SHP77 treated with DMSO at 0.1 percent for 48 hours (cell line): ENCODE data around the gene ENTPD5.
A peak's percentile ranks its signal among the peaks of the same experiment; 100 is the strongest.

ENCODE experiments used
- DNase-seq: peaks from one replicate; lab custom pipeline; 2025; lab: John Stamatoyannopoulos, UW

Gene ENTPD5, protein sequence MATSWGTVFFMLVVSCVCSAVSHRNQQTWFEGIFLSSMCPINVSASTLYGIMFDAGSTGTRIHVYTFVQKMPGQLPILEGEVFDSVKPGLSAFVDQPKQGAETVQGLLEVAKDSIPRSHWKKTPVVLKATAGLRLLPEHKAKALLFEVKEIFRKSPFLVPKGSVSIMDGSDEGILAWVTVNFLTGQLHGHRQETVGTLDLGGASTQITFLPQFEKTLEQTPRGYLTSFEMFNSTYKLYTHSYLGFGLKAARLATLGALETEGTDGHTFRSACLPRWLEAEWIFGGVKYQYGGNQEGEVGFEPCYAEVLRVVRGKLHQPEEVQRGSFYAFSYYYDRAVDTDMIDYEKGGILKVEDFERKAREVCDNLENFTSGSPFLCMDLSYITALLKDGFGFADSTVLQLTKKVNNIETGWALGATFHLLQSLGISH

DNA sequence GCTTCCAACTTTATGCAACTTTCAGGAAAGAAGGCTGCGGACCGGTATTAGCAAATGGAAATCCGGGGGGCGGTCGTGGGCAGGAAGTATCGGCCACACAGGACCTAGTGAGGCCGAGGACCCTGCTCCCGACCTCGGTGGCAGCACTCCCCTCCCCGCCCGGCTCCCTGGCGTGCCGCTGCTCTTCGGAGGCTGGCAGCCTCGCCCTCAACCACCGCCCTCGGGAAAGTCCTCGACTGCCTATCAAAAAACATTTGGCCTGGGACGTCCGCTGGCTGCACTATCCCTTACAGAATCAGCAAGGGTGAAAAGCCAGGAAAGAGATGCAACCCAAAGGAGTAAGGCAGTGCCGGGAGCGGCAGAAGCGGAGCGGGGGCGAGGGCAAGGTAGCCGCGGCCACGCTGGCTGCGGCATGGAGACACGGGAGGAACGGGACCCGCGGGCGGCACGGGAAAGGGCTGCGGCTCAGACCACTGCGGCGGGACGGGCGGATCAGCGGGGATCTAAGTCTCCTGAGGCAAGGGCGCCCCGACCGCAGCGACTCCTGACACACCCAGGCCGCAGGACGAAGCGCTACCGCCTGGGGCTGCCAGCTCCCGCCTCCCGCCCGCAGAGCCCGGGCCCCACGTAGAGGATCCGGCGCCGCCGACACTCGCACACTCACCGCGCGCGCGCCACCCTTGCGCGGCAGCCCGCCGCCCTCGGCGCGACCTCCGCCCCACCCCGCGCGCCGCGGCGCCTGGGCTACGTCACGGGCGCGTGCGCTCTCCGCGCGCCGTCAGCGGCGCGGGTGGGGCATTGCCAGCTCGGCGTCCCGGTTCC is at the start of gene ENTPD5, which contains the start of gene BBOF1:
TSS of gene ENTPD5 (minus strand) at position 703 of the 822 bp plus-strand sequence. CDS start 31,186 bp downstream, outside the sequence.
TSS of gene BBOF1 (plus strand) at position 764 of the 822 bp plus-strand sequence. CDS start 130 bp downstream, outside the sequence.
- peak; percentile 34 for DNase-seq

DNA sequence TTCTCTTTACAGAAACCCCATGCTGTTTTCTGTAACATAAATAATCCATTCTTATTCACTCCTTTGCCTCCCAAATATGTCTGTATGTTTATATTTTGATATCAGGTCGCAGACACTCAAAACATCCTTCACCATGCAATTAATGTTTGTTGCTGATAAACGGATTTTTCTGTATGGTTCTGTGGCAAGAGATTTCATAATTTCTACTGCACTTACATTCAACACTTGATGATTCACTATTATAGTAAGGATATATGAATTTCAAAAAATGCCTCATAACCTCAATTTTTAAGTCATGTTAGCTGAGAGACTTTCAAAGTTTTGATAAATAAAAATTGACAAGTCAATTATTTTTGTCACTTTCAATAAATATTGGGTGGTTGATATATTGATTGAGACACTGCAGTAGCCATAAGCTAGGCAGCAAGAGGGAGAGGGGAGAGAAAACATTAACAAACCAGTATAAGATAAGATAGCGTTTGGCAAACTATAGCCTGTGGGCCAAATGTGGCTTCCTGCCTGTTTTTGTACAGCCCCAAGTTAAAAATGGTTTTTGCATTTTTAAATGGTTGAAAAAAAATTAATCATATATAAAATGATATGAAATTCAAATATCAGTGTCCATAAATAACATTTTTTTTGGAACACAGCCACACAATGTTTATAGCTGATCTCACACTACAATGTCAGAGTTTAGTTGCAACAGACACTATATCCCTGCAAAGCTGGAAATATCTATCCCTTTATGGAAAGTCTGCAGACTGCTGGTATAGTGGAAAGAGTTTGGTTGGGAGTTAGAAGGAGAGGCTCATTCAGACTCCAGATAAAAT is 46.9 kb upstream of the ENTPD5 start:
- DNase-seq, result no peak

DNA sequence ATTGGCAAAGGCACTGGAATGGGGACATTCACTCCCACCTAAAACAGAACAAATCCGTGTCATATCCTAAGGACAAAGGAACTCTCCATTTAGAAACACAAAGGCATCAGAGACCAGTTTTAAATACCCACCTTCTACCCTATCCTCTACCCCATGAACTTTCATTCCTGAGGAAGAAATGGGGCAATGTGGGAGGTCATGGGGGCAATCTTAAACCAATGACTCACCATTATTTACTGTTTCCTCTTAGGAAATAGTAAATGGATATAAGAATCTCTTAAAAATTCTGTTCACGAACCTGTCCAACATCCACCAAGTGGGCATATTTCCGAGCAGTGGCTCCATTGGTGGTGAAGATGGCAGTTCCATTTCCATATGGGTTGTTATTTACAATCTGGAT is 45.8 kb upstream of the ENTPD5 start:
- DNase-seq, result no peak

DNA sequence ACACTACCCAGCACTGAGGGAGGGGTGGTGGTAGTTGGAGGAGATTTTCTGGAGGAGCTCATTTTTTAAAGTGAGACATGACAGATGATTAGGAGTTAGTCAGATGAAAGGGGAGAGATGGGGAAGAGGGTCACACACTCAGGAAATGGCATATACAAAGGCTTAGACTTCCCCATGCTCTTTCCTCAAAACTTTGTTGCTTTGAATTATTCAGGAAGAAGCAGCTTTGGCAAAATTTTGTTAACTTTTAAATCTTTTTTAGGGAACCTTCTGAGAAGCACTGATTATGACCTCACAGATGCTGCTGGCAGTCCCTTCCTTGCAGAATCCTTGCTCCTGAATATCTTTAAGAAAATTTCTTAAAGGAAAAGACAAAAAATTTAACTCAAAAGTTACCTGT is 45.3 kb upstream of the ENTPD5 start:
- DNase-seq, result no peak

DNA sequence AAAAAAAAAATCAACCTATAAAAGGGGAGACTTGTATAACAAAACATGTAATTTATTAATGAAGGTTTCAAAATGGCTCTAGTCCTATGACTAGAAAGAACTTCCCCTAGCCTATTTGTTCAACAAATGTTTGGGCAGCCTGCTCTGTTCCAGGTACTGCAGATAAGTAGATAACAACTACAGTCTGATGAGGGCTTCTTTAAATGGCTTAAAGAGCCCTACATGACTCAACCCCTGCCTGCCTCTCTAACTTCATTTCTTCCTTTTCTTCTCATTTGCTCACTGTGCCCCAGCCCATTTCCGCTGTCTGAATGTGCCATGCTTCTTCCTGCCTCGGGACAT is 43.7 kb upstream of the ENTPD5 start:
- DNase-seq, result no peak

DNA sequence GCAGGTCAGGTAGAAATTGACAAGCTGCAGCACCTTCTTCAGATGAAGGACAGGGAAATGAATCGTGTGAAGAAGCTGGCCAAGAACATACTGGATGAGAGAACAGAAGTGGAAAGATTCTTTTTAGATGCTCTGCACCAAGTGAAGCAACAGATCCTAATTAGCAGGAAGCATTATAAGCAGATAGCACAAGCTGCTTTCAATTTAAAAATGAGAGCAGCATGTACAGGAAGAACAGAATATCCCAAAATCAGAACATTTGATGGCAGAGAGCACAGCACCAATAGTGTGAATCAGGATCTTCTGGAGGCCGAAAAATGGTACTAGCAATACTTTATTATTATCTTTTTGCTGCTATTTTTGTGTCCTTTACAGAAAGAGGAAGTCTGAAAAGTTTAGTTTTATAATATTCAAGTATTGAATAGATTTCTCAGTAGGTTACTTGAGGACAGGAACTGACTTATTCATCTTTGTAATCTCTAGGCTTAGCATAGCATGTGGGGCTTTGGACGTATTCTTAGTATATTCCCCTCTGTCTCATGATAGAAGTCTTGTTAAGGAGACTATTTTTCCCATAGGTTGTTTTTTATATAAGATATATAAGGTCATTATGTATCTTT is 30.9 kb upstream of the ENTPD5 start:
- no peak for DNase-seq

DNA sequence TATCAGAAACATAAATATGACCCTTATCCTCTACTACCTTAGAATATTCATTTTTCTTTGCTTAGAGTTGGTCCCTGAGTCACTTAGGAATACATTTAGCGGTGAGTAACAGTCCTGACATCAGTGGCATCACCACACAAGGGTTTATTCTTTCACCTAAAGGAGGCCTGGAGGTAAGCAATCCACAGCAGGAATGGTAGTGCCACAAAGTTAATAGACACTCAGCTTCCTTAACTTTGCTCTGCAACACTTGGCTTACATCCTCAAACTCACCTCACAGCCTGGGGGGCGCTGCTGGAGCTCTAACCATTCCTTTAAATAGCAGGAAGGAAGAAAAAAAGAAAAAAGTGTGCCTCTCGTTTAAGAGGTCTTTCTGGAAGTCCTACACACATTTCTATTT is 29.2 kb upstream of the ENTPD5 start:
- DNase-seq, result no peak

DNA sequence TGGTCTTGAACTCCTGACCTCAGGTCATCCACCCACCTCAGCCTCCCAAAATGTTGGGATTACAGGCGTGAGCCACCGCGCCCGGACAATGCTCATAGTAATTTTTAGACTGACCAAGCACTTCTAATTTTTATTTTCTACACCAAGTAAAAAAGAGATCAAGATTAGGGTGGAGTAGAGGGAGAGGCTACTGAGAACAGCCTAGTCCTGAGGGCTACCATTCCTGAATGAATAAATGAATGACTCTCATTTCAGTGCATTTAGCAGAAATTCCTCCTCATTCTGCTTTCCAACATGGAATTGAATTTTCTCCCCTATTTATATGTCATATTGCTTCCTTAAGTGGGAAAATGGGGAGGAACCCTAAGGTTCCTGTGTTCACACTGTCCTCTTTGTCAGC is 26.4 kb upstream of the ENTPD5 start:
- no peak for DNase-seq

DNA sequence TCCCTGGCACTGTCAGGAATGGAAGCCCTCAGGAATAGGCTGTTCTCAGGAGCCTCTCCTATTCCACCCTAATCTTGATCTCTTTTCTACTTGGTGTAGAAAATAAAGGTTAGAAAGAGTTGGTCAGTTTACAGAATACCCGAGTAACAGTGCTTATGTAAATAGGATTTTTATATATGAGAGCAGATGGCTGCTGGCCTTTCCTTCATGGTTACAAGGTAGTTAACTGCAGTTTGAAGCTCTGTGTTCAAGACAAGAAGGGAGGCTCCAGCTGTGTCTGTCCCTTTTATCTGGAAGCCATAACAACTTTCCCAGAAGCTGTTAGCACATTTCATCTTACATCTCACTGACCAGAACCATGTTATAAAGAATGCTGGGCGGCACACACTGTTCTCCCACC is 23.2 kb upstream of the ENTPD5 start:
- no peak for DNase-seq

DNA sequence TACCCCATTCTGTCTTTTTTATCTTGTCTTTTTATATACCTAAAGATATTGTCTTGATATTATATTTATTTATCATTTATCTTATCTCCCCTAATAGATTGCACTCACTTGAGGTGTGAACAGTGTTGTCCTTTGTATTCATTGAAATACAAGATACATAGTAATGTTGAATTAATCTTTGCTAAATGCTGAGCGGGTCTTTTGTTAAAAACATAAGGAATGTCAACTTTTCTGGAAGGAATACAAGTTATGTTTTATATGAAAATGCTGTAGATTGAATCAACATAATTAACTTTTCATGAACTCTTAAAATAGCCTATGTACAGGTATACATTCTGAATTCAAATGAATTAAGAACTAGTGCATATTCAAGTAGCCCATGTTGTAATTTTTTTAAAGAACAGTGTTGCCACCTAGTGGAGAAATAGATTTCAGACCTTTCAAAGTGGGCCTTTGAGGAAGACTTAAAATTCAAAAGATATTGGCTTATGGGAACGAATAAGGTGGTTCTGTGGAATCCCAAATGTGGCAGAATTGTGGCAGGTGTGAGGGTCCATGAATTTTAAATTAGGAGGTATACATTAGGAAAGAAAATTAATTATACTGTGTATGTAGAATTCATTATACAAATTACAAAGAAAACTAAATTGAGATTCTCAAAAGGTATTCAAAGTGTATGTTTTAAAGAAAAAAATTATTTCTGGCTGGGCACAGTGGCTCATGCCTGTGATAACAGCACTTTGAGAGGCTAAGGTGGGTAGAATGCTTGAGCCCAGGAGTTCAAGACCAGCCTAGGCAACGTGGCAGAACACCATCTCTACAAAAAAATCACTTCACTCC is 19.2 kb upstream of the ENTPD5 start:
- DNase-seq, result peak; percentile 37

DNA sequence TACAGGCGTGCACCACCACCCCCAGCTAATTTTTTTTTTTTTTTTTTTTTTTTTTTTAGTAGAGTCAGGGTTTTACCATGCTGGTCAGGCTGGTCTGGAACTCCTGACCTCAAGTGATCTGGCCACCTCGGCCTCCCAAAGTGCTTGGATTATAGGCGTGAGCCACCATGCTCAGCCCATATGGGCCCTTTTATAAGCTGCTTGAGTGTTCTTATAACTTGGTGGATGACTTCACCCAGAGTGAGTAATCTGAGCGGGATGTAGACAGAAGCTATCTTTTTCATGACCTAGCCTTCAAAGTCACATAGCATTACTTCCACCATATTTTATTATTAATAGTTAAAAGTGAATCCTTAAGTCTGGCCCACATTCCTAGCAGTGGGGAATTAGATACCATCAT is 16.5 kb upstream of the ENTPD5 start:
- DNase-seq, result no peak

DNA sequence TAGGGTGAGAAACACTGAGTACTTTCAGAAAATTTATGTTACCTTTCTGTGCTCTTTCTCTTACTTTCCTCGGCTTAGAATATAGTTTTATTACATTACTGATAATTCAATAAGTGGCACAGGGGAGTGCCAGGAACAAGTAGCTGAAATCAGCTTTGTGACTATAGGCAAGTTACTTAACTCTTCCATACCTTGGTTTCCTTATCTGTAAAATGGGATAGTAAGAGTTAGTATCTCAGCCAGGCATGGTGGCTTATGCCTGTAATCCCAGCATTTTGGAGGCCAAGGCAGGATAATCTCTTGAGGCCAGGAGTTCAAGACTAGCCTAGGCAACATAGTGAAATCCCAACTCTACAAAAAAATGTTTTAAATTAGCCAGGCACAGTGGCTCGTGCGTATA is 15.5 kb upstream of the ENTPD5 start:
- no peak for DNase-seq

DNA sequence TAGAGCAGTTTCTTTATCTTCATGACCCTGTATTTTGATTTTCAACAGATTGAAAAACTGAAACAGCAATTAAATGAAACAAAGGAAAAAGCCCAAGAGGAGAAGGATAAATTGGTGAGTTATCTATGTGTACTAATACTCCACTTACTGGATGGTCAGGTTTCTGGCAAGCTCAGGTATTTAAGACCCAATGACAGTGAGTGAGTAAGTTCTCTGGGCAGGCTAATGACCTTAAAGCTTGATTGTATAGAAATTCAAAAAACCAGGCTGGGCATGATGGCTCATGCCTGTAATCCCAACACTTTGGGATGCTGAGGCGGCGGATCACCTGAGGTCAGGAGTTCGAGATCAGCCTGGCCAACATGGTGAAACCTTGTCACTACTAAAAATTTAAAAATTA is 10.0 kb upstream of the ENTPD5 start:
- DNase-seq, result no peak

DNA sequence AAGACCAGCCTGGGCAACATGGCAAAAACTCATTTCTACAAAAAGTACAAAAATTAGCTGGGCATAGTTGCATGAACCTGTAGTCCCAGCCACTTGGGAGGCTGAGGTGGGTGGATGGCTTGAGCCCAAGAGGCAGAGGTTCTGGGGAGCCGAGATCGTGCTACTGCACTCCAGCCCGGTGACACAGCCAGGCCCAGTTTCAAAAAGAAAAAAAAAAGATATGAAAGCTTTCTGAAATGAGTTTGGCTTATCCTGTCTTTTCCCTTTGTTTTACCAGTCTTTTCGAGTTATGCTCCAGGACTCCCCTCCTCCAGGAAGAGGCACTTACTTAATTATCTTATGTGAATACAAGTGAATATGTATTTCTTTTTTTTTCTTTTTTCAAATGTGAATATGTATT is 3.3 kb upstream of the ENTPD5 start:
- DNase-seq, result no peak

DNA sequence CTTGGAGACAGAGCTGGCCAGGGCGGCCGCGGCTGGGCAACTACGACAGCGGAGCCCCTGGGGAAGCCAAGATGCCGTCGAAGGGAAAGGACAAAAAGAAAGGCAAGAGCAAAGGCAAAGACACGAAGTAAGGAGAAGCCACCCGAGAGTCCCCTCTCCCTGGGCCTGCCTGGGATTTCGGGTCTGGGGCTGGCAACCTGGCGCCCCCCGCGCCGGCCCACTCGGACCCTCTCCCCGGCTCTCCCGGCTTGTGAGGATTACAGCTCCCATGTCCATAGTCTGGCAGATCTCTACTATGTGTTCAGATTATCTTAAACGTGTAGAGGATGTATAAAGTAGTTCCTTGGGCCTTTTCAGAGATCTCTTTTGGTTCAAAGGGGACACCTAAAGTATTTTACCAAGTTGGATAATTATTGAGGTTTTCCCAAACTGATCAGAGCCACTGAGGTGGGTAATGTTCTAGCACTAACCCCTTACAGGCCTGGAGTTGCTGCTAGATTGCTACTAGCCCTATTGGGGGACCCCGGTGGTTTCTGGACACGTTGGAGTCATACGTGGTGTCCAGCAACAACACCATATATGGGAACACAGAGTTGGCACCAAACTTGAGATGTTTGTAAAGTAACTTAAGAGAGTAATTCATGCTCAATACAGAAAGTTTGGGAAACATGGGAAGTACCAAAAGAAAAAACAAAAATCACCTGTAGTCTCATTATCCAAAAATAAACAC is 485 bp upstream of the ENTPD5 start:
- peak; percentile 4 for DNase-seq

DNA sequence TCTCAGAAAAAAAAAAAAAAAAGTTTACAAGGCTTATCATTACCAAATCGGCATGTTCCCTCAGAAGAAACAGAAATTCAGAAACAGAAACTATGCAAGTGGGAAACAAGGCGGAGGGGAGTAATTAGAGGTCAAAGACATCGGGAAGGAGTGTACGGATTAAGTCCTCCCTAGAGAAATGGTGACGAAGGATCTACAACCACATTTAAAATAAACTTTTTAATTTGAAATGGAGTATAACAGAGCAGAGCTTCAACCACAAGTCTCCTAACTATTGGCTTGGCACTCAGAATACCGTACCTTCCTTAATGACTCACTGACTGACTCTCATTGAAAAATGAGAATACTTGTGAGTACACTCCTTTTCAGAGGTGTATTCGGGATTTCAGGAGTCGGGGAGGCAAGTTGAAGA is 908 bp downstream of the ENTPD5 start:
- DNase-seq, result no peak

DNA sequence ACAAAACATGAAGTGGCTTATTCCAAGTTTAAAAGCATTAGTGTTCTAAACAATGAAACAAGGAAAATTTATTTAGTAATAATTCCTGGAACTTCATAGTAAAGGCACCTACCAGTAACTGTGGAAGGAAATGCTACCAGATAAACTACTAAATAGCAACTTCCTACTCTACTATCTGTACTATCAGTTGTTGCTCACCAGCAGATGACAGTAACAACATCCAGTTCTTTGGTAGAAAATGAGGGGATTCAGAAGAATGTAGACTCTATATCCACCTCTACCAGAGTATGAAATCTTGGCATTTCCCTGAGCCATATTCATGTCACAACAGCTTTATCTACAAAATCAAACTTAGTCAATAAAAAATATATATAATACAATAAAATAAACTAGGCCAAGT is 3.1 kb downstream of the ENTPD5 start:
- DNase-seq, result no peak

DNA sequence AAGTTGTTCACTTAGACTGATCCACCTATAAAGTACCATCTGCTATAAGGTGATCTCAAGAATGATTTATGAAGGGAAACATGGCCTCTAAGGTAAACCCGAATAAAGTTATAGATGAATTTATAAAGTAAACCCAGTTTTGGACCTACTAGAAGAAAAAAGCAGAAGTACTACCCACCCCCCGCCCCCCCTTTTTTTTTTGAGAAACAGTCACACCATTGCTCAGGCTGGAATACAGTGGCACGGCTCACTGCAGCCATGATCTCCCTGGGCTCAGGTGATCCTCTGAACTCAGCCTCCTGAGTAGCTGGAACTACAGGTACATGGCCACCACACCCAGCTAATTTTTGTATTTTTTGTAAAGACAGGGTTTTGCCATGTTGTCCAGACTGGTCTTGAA is 3.9 kb downstream of the ENTPD5 start:
- no peak for DNase-seq

DNA sequence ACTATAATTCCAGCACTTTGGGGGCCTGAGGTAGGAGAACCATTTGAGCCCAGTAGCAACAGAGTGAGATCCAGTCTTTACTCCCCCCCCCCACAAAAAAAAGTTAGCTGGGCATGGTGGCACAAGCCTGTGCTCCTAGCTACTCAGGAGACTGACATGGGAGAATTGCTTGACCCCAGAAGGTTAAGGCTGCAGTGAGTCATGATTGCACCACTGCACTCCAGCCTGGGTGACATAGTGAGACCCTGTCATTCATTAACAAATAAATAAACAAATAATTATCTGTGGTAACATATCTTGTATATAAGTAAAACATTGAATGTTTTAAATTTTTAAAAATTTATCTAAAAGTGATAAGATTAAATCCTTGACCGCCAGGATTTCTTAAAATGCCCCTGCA is 4.8 kb downstream of the ENTPD5 start:
- DNase-seq, result no peak

DNA sequence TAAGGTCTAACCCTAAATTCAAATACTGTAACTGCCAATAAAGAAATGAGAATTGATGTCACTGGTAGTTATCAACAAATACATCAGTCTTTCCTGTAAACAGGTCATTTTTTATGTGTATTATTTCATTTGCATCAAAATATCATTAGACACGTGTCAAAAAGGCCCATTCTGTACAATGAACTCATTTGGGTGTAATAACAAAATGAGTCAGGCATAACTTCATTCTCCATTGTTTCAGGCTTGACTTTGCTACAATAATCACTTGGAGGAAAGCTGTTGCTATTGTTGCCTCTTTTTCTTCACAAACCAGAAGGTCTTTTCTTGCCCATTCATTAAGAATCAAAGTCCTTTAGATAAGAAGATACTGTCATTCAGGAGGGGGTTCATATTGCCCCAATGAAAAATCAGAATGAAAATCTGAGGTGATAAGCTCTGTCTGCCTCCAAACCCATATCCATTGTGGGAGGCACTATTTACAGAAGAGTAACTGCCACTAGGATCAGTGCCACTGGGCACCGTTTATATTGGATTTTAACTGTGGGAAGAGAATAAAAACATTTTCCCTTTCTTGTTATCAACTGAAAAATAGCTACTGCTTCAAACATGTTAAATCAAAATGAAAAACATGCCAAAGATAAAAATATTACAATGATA is 10.1 kb downstream of the ENTPD5 start:
- no peak for DNase-seq
